ENCODE data around the gene GPR150. TPM values are rescaled to one million over a fixed set of nuclear protein-coding genes. Genes with fewer than 3 reads are reported as not detected.
A peak's percentile ranks its signal among the peaks of the same experiment; 100 is the strongest.

The GPR150 gene
- under 1 TPM in 8 of 10 donors, not detected in 2; 0.08 to 0.17 (median 0.12) TPM for polyA plus RNA-seq (ENCODE audit: insufficient read length in 10 of 10)
- long read RNA-seq, donor 1, result 0 reads
- long read RNA-seq, donor 2, partial matches to known transcripts, result 0 of 1 reads
- long read RNA-seq, donor 2, other reads (novel, unspliced or antisense), result 0 of 1 reads
- long read RNA-seq, donor 3, result 0 reads
- long read RNA-seq, donor 4, result 0 reads
- long read RNA-seq, donor 5, result 0 reads
- long read RNA-seq, donor 6, result 0 reads
- long read RNA-seq, donor 7, result 0 reads
- long read RNA-seq, donor 8, result 0 reads
- long read RNA-seq, donor 9, result 0 reads

DNA sequence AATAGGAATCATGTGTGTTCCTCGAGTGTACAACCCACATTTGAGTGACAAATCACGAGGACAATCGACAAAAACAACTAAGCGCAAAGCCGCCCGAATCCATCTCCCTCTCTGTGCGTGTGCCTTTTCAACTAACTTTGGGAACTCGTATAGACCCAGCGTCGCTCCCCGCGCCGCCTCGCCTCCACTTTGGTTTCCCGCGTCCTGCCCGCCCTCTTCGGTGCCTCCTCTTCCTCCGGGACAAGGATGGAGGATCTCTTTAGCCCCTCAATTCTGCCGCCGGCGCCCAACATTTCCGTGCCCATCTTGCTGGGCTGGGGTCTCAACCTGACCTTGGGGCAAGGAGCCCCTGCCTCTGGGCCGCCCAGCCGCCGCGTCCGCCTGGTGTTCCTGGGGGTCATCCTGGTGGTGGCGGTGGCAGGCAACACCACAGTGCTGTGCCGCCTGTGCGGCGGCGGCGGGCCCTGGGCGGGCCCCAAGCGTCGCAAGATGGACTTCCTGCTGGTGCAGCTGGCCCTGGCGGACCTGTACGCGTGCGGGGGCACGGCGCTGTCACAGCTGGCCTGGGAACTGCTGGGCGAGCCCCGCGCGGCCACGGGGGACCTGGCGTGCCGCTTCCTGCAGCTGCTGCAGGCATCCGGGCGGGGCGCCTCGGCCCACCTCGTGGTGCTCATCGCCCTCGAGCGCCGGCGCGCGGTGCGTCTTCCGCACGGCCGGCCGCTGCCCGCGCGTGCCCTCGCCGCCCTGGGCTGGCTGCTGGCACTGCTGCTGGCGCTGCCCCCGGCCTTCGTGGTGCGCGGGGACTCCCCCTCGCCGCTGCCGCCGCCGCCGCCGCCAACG lies at the start of gene GPR150:
Gene GPR150 (plus strand): TSS at position 58 of the 840 bp plus-strand sequence. CDS start 189 bp downstream, at position 247.
- peak in 2 of 3 donors; percentile 42 to 77 for DNase-seq

DNA sequence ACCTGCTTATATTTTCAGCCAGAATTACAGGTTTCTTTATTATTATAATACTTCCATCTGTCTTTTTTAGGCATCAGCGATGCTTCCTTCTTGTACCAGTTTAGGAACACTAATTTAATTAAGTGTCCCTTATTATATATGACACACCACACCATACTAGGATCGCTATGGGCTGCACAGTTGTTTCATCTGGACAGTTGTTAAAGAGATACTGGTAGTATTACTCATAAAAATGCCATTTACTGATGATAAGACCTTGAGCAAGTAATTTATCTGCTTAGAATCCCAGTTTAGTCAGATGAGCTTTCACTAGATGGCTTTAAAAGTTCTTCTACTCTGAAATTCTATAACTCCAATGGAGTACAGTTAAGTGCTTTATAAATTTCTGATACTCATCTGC lies 47.9 kb upstream of the GPR150 start:
- DNase-seq, result no peak

DNA sequence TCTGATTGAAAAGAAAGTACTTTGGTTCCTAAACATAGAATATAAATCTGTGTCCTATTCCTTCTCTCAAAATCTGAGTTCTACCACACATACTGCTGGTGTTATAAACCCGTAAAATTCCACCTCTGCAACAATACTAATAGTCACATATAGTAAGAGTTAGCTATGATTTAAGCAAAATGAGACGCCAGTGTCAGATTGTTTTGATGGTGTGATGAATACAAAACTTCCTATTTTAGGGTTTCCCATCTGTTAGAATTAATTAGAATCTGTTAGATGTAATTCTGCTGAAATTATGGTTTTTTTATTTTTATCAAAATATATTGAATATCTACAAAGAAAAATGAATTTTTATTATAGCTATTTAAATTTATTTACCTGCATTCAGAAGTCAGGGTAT lies 38.3 kb upstream of the GPR150 start:
- no peak for DNase-seq

DNA sequence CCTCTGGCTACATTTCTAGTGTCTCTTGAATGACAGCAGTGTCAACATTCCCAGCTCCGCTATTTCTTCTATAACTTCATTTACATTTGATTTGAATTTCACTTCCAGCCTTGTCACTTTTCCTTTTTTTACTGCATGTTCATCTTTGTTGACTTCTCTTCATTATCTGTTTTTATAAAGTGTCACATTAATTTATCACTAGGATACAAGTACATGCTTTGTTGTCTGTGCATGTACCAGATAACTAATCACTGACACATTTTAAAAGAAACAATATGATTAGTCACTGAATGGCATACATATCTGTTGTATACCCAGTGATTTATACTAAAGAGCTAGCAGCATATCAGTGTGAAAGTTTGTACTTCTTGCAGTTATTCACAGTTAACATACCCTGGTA lies 35.9 kb upstream of the GPR150 start:
- no peak for DNase-seq

DNA sequence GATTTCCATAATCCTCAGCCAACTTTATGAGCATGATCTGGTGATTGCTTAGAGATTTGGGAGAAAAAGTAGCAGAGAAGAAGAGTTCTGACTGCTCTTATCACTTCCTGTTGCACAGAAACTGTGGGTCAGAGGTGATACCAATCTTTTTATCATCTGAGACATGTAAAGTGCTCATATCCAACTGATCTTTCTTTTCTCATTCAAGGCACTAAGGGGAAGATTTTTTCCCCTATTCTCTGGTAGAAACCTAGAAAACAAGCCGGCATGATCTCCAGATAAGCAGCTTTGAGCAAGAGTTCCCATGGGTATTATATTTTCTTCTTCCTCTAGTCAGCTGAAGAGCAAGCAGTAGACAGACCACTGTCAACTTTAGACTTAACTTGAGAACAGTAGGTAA lies 29.0 kb upstream of the GPR150 start:
- no peak for DNase-seq

DNA sequence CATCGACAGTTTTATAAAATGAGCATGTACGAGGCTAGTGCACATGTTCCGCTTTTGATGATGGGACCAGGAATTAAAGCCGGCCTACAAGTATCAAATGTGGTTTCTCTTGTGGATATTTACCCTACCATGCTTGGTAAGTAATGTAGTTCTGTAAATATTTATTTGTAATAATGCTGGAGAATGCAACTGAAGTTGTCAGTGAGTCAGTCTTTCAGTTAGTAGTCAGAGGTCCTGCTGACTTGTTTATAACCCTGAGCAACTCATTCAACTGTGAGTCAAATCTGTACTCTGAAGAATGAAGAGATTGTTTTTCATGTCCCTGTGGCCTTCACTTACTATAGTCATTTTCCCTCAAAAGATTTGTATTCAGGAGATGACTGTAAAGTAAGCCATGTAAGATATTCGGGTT lies 28.4 kb upstream of the GPR150 start:
- peak in 1 of 3 donors; percentile 41 for DNase-seq

DNA sequence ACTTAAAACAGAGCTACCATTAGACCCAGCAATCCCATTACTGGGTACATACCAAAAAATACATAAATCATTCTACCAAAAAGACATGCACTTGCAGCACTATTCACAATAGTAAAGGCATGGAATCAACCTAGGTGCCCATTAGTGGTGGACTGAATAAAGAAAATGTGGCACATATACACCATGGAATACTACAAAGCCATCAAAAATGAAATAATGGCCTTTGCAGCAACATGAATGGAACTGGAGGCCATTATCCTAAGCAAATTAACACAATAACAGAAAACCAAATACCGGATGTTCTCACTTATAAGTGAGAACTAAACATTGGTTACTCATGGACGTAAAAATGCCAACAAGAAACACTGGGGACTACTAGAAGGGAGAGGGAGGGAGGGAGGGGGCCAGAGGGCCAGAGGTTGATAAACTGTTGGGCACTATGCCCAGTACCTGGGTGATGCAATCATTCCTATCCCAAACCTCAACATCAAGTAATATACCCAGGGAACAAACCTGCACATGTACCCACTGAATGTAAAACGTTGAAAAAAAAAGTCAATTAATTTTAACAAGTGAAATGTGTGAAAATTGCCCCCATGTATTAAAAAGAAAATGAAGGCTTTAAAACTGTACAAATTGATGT lies 24.5 kb upstream of the GPR150 start:
- DNase-seq, result no peak

DNA sequence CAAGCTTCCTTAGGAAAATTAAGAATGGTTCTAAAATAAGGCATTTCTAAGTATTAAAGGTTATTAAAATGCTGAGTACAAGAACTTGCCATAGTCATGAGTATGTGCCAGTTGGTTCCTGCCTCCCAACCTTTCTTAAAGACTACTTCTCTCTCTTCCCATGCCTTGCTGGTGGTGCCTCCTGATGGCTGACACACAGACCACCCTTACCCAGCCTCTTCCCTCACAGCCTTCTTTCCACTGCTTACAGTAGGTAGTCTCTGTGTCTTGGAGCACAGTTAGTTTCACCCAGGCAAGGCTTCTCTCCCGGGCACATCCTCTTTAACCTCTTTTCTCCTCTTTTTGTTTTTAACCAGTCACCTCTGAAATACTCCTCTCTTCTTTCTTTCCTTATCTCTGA lies 20.6 kb upstream of the GPR150 start:
- no peak for DNase-seq

DNA sequence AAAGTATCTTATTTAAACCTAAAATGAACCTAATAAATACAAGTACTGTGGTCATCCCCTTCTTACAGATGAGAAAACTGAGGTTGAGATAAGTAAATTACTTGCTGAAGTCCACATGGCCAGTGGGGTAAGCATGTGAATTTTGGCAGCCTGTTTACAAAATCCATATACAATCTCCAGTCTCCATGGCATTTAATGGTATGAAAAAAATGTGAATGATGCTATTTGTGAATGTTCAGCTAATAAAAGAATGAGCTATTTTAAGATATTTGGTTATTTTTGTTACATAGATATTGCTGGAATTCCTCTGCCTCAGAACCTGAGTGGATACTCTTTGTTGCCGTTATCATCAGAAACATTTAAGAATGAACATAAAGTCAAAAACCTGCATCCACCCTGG lies 19.3 kb upstream of the GPR150 start:
- no peak for DNase-seq

DNA sequence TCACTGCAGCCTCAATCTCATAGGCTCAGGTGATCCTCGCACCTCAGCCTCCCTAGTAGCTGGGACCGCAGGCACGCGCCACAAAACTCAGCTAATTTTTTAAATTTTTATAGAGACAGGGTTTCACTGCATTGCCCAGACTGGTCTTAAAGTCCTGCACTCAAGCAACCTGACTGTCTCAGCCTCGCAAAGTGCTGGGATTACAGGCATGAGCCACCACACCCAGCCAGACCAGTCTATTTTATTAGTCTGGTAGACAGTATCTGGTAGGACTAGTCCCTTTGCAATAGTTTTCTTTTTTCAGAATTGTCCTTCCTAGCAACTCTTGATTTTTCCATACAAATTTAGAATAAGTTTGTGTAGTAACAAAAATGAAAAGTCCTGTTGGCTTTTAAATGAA lies 14.1 kb upstream of the GPR150 start:
- no peak for DNase-seq

DNA sequence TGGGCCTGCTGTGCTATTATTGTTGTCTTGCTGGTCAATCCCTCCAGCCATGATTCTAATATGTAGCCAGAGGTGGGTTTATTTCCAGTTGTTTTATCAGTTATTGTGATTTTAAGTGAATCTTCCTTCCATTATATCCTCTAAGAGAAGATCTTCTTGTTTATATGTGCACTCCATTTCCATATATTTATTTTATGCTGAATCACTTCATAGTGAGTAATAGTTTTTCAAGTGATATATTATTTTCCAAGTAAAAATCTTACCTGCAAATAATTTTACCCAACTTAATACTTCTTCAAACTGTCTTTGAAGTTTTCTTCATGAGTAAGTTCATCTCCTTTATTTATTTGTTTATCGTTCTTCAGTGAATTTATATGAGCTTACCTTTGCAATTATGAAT lies 13.5 kb upstream of the GPR150 start:
- DNase-seq, result no peak

DNA sequence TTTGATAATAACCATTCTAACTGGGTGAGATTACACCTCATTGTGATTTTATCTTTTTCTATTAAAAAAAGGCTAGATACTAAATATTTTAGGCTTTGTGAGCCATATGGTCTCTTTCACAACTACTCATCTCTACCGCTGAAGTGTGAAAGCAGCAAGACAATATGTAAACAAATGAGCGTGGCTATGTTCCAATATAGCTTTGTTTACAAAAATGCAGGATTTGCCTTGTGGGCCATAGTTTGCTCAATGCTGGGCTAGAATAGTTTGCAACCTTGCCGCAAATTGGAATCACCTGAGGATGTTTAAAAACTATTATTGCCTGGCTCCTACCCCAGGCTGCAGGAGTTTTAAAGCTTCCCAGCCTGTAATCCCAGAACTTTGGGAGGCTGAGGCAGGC lies 10.2 kb upstream of the GPR150 start:
- no peak for DNase-seq

DNA sequence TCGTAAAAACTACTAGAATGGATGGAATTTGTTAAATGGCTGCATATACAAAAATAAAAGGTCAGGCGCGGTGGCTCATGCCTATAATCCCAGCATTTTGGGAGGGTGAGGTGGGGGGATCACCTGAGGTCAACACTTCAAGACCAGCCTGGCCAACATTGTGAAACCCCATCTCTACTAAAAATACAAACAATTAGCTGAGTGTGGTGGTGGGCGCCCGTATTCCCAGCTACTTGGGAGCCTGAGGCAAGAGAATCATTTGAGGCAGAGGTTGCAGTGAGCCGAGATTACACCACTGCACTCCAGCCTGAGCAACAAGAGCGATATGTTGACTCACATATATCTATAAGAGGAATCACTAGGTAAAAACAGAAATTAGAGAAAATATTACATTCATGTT lies 9.3 kb upstream of the GPR150 start:
- DNase-seq, result no peak

DNA sequence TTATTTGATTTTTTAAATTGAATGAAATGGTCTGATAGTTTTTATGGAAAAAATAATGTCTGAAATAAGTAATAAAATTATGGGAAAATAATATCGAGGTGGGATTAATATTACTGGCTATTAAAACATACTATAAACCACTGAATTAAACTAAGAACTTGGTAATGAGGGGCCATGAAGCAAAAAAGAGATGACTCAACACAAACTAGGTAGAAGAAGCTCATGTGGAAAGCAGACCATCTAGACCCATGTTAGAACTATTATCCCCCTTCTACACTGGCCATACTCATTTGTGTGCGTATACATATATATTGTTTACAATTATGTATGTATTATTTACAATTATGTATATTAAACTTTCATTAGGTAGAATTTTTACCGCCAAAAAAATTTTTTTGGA lies 8.5 kb upstream of the GPR150 start:
- DNase-seq, result no peak

DNA sequence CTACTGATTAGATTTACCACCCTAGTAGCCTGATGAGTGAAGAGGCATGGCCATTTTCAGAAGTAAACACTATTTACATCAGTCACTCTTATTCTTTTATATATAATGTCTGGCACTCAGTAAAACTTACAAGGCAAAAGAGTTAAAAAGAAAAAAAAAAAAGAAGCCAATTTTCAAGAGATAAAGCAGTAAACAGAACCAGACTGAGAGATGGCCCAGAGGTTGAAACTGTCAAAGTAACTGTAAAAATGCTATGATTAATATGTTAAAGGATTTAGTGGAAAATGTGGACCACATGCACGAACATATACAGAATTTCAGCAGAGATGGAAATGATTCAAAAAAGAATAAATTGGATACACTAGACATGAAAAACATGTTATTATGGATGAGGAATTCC lies 6.4 kb upstream of the GPR150 start:
- DNase-seq, result no peak

DNA sequence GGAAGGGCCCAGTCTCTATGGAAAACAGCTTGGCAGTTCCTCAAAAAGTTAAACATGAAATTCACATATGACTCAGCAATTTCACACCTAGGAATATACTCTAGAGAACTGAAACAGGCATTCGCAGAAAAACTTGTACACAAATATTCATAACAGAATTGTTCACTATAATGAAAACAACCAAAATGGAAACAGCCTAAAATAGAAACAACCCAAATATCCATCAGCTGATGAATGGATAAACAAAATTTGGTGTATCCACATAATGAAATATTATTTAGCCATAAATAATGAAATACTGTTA lies 4.8 kb upstream of the GPR150 start:
- no peak for DNase-seq

DNA sequence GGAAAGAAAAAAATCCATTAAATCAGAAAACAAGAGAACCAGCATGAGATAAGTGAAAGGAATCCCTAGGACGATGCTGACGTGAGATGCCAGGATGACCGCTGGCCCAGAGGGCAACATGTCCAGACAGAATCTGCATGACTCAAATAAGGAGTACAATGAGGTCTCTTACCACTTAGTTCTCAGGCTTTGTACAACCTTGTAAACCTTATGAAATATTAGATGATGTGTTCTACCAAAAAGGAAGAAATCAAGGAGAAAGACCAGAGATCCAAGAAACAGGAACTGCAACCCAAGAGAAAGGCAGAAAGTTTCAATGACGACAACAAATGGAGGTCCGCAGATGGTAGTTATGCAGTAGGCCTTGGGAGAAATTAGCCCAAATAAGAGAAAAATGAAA lies 2.8 kb upstream of the GPR150 start:
- no peak for DNase-seq

DNA sequence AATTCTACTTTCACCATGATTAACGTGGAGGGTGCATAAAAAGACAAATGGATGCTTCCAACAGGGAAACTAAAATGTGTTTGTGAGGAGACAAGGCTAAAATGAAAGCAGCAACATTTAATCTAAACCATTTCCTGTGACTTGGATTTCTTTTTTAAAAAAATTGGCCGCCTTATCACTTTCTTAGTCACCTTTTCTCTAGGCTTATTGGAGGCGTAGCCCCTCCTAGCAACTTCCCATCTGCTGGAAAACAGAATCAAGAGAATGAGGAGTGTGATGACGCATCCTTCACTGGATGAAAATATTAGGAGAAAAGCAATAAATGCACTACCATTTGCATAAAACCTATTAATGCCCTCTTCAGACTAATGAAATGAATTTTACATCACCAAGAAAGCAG lies 791 bp upstream of the GPR150 start:
- DNase-seq, result no peak

DNA sequence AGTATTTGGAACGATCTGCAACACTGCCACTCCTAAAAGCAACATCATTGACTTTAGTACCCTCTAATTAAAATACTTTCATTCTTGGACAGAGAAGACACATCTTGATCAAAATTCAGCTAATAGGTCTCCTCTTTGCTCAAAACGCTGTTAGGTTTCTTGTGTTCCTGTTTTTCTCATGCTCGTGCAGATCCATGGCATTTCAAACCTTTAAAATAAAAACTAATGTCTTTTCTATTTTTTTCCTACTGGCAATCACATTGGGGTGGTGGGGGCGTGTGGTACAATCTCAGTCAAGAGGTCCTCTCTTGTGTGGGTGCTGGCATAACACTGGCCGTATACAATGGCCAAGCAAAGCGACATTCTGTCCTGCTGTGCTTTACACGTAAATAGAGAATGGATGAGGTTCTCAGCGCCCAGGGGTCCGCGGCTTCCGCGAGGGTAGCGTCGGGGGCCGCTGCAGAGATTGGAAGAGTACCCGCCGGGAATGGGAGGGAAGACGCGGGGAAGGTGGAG lies 315 bp upstream of the GPR150 start:
- no peak for DNase-seq

DNA sequence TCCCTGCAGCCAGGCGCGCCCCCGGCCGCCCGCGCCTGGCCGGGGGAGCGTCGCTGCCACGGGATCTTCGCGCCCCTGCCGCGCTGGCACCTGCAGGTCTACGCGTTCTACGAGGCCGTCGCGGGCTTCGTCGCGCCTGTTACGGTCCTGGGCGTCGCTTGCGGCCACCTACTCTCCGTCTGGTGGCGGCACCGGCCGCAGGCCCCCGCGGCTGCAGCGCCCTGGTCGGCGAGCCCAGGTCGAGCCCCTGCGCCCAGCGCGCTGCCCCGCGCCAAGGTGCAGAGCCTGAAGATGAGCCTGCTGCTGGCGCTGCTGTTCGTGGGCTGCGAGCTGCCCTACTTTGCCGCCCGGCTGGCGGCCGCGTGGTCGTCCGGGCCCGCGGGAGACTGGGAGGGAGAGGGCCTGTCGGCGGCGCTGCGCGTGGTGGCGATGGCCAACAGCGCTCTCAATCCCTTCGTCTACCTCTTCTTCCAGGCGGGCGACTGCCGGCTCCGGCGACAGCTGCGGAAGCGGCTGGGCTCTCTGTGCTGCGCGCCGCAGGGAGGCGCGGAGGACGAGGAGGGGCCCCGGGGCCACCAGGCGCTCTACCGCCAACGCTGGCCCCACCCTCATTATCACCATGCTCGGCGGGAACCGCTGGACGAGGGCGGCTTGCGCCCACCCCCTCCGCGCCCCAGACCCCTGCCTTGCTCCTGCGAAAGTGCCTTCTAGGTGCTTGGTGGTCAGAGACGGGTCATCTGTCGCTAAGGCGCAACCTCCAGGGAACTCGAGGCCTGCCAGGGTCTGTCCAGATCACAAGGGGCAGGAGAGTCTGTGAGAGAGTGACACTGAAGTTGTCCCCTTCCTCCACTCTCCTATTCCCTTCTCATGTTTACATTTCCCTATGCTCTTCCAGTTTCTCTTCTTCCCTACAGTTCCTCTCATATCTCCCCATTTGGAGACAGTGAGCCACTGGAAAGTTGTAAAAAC lies 1.3 kb downstream of the GPR150 start:
- peak in 2 of 3 donors; percentile 36 to 77 for DNase-seq

DNA sequence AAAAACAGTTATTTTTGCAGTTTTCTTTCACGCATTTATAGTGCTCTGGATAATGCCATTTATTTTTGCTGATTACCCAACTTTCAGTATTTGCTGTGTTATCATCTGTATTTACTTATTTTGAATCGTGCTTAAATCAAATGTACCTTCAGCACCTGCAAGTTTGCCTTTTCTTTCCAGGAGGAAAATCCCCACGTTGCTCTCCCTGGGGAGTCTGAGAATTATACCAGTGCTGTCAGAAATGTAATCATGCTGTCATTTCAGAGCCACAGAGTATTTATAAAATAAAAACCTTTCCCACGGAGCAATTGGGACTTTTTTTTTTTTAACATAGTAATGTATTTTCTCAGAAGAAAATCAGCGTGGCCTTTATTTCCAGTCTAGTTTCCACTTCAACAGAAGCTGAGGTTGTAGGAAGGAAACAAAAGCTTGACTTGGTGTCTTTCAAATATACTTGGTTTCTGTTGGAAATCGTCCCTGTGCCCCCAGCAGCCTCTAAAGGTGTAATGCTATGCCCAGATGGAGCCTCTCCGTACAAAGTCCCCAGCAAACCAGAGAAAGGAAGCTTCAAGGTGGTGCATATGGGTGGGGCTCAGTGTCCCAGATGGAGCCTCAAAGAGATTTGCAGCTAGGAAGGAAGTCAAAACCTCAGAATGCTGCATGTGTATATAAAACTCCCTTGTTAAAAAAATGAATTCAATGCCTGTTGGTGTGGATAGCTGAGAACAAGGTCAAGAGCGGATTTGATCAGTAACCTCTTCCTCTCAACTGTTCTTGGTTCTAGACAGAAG lies 2.1 kb downstream of the GPR150 start:
- no peak for DNase-seq
